A673 (cell line): Measurements from ENCODE around the gene LINC01488.

Source experiments
- EZH2 ChIP-seq: fragments of 200-600 bp; sonication (generic); IDR thresholded peaks from 2 replicates; pipeline ENCODE4 v1.6.1; 2017; ENCODE audit warnings: borderline replicate concordance, low read depth, mild to moderate bottlenecking, mixed read lengths, antibody characterized with exemption, low read length; ENCODE audit not compliant: poor library complexity, severe bottlenecking
- TF ChIP-seq, protein P1 (sequence below): fragments of 300-800, 200-600 bp; sonication (generic); conservative IDR thresholded peaks from 2 replicates; pipeline ENCODE4 v1.5.1; 2017; ENCODE audit warnings: low read depth, mild to moderate bottlenecking, antibody characterized with exemption, low read length, moderate library complexity, mixed read lengths

- TF ChIP-seq, protein P1, sequence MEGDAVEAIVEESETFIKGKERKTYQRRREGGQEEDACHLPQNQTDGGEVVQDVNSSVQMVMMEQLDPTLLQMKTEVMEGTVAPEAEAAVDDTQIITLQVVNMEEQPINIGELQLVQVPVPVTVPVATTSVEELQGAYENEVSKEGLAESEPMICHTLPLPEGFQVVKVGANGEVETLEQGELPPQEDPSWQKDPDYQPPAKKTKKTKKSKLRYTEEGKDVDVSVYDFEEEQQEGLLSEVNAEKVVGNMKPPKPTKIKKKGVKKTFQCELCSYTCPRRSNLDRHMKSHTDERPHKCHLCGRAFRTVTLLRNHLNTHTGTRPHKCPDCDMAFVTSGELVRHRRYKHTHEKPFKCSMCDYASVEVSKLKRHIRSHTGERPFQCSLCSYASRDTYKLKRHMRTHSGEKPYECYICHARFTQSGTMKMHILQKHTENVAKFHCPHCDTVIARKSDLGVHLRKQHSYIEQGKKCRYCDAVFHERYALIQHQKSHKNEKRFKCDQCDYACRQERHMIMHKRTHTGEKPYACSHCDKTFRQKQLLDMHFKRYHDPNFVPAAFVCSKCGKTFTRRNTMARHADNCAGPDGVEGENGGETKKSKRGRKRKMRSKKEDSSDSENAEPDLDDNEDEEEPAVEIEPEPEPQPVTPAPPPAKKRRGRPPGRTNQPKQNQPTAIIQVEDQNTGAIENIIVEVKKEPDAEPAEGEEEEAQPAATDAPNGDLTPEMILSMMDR, result no peak
- no peak for TF ChIP-seq EZH2
Observed at GRCh38 chr11:69445131-69445470, 36.4 kb upstream of the LINC01488 start.
